Transverse colon (tissue), 4 donors: ENCODE data around the gene OSBPL6.

ENCODE experiments used
- EP300 ChIP-seq: sonication (generic); formaldehyde crosslinking; IDR thresholded peaks from one replicate; pipeline ENCODE4 v1.6.1; 2017; ENCODE audit warnings: antibody characterized with exemption, low read depth
- POLR2A ChIP-seq: fragments of 450-650 bp; IDR thresholded peaks from one replicate; pipeline ENCODE4 v1.6.1; 2016; ENCODE audit warnings: antibody characterized with exemption, mild to moderate bottlenecking, moderate library complexity
- POLR2AphosphoS5 ChIP-seq, 3 donors: sonication (generic); formaldehyde crosslinking; IDR thresholded peaks; one replicate each; pipeline ENCODE4 v1.6.1; 2016; ENCODE audit warnings: antibody characterized with exemption in 3 of 3
- TF ChIP-seq, protein P1 (sequence below), 5 experiments: fragments of 200-600 bp in 3 of 5; fragments of 450-650 bp in 2 of 5; sonication (generic) in 3 of 5; IDR thresholded peaks; 1 replicate in 2 of 5; 2 replicates in 3 of 5; pipeline ENCODE4 v1.5.1; 2016 to 2017; ENCODE audit warnings: antibody characterized with exemption in 5 of 5, inconsistent platforms in 3 of 5, mild to moderate bottlenecking in 2 of 5, moderate library complexity in 1 of 5

GRCh38 chr2:178152542-178152941 is 41.8 kb upstream of the OSBPL6 start:
- no peak for TF ChIP-seq POLR2A
- TF ChIP-seq, protein P1, sequence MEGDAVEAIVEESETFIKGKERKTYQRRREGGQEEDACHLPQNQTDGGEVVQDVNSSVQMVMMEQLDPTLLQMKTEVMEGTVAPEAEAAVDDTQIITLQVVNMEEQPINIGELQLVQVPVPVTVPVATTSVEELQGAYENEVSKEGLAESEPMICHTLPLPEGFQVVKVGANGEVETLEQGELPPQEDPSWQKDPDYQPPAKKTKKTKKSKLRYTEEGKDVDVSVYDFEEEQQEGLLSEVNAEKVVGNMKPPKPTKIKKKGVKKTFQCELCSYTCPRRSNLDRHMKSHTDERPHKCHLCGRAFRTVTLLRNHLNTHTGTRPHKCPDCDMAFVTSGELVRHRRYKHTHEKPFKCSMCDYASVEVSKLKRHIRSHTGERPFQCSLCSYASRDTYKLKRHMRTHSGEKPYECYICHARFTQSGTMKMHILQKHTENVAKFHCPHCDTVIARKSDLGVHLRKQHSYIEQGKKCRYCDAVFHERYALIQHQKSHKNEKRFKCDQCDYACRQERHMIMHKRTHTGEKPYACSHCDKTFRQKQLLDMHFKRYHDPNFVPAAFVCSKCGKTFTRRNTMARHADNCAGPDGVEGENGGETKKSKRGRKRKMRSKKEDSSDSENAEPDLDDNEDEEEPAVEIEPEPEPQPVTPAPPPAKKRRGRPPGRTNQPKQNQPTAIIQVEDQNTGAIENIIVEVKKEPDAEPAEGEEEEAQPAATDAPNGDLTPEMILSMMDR (IDR thresholded peaks at IDR 0.05), result no peak
- no peak for TF ChIP-seq POLR2AphosphoS5 (IDR thresholded peaks at IDR 0.05)
- no peak for TF ChIP-seq EP300
